ENCODE measurements around the gene PHAF1.
"Not testable (repeated sequence)": the region's sequence is repeated elsewhere in the genome, so short reads cannot be mapped to it uniquely, and the experiment has no call there.

Gene PHAF1

GRCh38 chr16:67120025-67120424, 10.3 kb downstream of the PHAF1 start:
- H3K36me3 ChIP-seq (ENCODE audit: control insufficient read depth, insufficient read depth, low read length) = peaks cover 36% of the 10 kb centered on the region
- H3K27ac ChIP-seq (ENCODE audit: low read depth, low read length) = no peak overlapping the region
- no peaks in the 10 kb centered on the region for H3K4me1 ChIP-seq (ENCODE audit: control insufficient read depth, insufficient read depth, low read length)
- H3K27me3 ChIP-seq (ENCODE audit: control insufficient read depth, insufficient read depth, low read length) = no peaks in the 10 kb centered on the region
- H3K4me3 ChIP-seq (ENCODE audit: low read depth, low read length) = no peak overlapping the region
- H3K9ac ChIP-seq (ENCODE audit: low read depth, low read length) = no peak overlapping the region
- H3K9me3 ChIP-seq (ENCODE audit: control insufficient read depth, insufficient read depth, low read length) = no peaks in the 10 kb centered on the region

DNA sequence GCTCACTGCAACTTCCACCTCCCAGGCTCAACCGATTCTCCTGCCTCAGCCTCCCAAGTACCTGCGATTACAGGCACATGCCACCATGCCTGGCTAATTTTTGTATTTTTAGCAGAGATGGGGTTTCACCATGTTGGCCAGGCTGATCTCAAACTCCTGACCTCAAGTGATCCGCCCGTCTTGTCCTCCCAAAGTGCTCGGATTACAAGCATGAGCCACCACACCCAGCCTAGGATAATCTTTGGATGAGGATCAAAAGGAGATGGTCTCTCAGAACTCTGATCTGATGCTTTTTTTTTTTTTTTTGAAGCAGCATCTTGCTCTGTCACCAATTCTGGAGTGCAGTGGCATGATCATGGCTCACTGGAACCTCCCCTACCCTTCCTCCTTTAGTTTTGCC, 13.1 kb downstream of the PHAF1 start:
- H3K9me3 ChIP-seq (ENCODE audit: control insufficient read depth, insufficient read depth, low read length); H3K4me3 ChIP-seq (ENCODE audit: low read depth, low read length); H3K9ac ChIP-seq (ENCODE audit: low read depth, low read length); H3K27me3 ChIP-seq (ENCODE audit: control insufficient read depth, insufficient read depth, low read length); H3K4me1 ChIP-seq (ENCODE audit: control insufficient read depth, insufficient read depth, low read length); H3K27ac ChIP-seq (ENCODE audit: low read depth, low read length): not testable (repeated sequence)
- H3K36me3 ChIP-seq (ENCODE audit: control insufficient read depth, insufficient read depth, low read length) = peaks cover 46% of the 10 kb centered on the region

DNA sequence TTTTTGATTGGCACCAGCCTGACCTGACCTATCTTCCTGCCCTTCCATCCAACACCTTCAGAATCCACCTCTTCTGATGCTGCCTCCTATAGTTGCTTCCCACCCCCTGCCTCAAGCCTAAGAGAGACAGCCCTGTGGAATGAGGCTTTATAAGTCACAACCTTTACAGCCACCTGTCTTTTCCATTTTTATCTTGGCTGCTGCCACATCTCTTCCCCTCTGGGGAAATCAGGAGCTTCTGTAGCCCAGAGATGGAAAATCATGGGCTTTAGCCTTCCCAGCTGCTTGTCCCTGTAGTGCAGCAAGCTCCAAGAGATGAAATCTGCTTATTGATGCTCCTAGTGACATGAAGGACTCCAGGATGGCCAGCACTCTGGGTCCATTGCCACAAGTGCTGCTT, 18.7 kb downstream of the PHAF1 start:
- no peak overlapping the region for H3K9ac ChIP-seq (ENCODE audit: low read depth, low read length)
- H3K4me3 ChIP-seq (ENCODE audit: low read depth, low read length) = no peak overlapping the region
- no peaks in the 10 kb centered on the region for H3K4me1 ChIP-seq (ENCODE audit: control insufficient read depth, insufficient read depth, low read length)
- H3K27me3 ChIP-seq (ENCODE audit: control insufficient read depth, insufficient read depth, low read length) = no peaks in the 10 kb centered on the region
- peaks cover 42% of the 10 kb centered on the region for H3K36me3 ChIP-seq (ENCODE audit: control insufficient read depth, insufficient read depth, low read length)
- H3K27ac ChIP-seq (ENCODE audit: low read depth, low read length) = no peak overlapping the region
- no peaks in the 10 kb centered on the region for H3K9me3 ChIP-seq (ENCODE audit: control insufficient read depth, insufficient read depth, low read length)

- Histone ChIP-seq H3K4me1 (ENCODE audit: control insufficient read depth, insufficient read depth, low read length) (no peaks in the 10 kb centered on the region), H3K4me3 (ENCODE audit: low read depth, low read length) (no peak overlapping the region), H3K27ac (ENCODE audit: low read depth, low read length) (no peak overlapping the region), H3K36me3 (ENCODE audit: control insufficient read depth, insufficient read depth, low read length) (peaks cover 39% of the 10 kb centered on the region), H3K27me3 (ENCODE audit: control insufficient read depth, insufficient read depth, low read length) (no peaks in the 10 kb centered on the region), H3K9me3 (ENCODE audit: control insufficient read depth, insufficient read depth, low read length) (no peaks in the 10 kb centered on the region), H3K9ac (ENCODE audit: low read depth, low read length) (no peak overlapping the region)
These were observed 19.1 kb downstream of the PHAF1 start for GRCh38 chr16:67128887-67129286.

- no peaks in the 10 kb centered on the region for H3K4me1 ChIP-seq (ENCODE audit: control insufficient read depth, insufficient read depth, low read length)
- H3K9me3 ChIP-seq (ENCODE audit: control insufficient read depth, insufficient read depth, low read length) = no peaks in the 10 kb centered on the region
- H3K36me3 ChIP-seq (ENCODE audit: control insufficient read depth, insufficient read depth, low read length) = peaks cover 41% of the 10 kb centered on the region
- H3K9ac ChIP-seq (ENCODE audit: low read depth, low read length) = no peak overlapping the region
- H3K27me3 ChIP-seq (ENCODE audit: control insufficient read depth, insufficient read depth, low read length) = no peaks in the 10 kb centered on the region
- no peak overlapping the region for H3K4me3 ChIP-seq (ENCODE audit: low read depth, low read length)
- H3K27ac ChIP-seq (ENCODE audit: low read depth, low read length) = no peak overlapping the region
These were observed 19.7 kb downstream of the PHAF1 start for GRCh38 chr16:67129422-67129821.

GRCh38 chr16:67137605-67138004, 27.9 kb downstream of the PHAF1 start:
- Histone ChIP-seq H3K36me3 (ENCODE audit: control insufficient read depth, insufficient read depth, low read length) (peaks cover 83% of the 10 kb centered on the region), H3K9me3 (ENCODE audit: control insufficient read depth, insufficient read depth, low read length) (no peaks in the 10 kb centered on the region), H3K4me3 (ENCODE audit: low read depth, low read length) (no peak overlapping the region), H3K9ac (ENCODE audit: low read depth, low read length) (no peak overlapping the region), H3K27me3 (ENCODE audit: control insufficient read depth, insufficient read depth, low read length) (no peaks in the 10 kb centered on the region), H3K27ac (ENCODE audit: low read depth, low read length) (no peak overlapping the region), H3K4me1 (ENCODE audit: control insufficient read depth, insufficient read depth, low read length) (no peaks in the 10 kb centered on the region)

GRCh38 chr16:67141391-67141790, 31.6 kb downstream of the PHAF1 start:
- no peak overlapping the region for H3K4me3 ChIP-seq (ENCODE audit: low read depth, low read length)
- no peaks in the 10 kb centered on the region for H3K9me3 ChIP-seq (ENCODE audit: control insufficient read depth, insufficient read depth, low read length)
- H3K27ac ChIP-seq (ENCODE audit: low read depth, low read length) = no peak overlapping the region
- H3K4me1 ChIP-seq (ENCODE audit: control insufficient read depth, insufficient read depth, low read length) = no peaks in the 10 kb centered on the region
- peaks cover 91% of the 10 kb centered on the region for H3K36me3 ChIP-seq (ENCODE audit: control insufficient read depth, insufficient read depth, low read length)
- H3K9ac ChIP-seq (ENCODE audit: low read depth, low read length) = no peak overlapping the region
- H3K27me3 ChIP-seq (ENCODE audit: control insufficient read depth, insufficient read depth, low read length) = no peaks in the 10 kb centered on the region

- Histone ChIP-seq H3K9ac (ENCODE audit: low read depth, low read length) (no peak overlapping the region), H3K4me1 (ENCODE audit: control insufficient read depth, insufficient read depth, low read length) (no peaks in the 10 kb centered on the region), H3K27ac (ENCODE audit: low read depth, low read length) (no peak overlapping the region), H3K4me3 (ENCODE audit: low read depth, low read length) (no peak overlapping the region), H3K27me3 (ENCODE audit: control insufficient read depth, insufficient read depth, low read length) (no peaks in the 10 kb centered on the region), H3K36me3 (ENCODE audit: control insufficient read depth, insufficient read depth, low read length) (peaks cover 94% of the 10 kb centered on the region), H3K9me3 (ENCODE audit: control insufficient read depth, insufficient read depth, low read length) (no peaks in the 10 kb centered on the region)
These were observed 32.6 kb downstream of the PHAF1 start for GRCh38 chr16:67142342-67142741.

GRCh38 chr16:67144943-67145342, 35.2 kb downstream of the PHAF1 start:
- no peaks in the 10 kb centered on the region for H3K9me3 ChIP-seq (ENCODE audit: control insufficient read depth, insufficient read depth, low read length)
- H3K4me3 ChIP-seq (ENCODE audit: low read depth, low read length) = no peak overlapping the region
- no peak overlapping the region for H3K9ac ChIP-seq (ENCODE audit: low read depth, low read length)
- peaks cover 90% of the 10 kb centered on the region for H3K36me3 ChIP-seq (ENCODE audit: control insufficient read depth, insufficient read depth, low read length)
- H3K4me1 ChIP-seq (ENCODE audit: control insufficient read depth, insufficient read depth, low read length) = no peaks in the 10 kb centered on the region
- no peak overlapping the region for H3K27ac ChIP-seq (ENCODE audit: low read depth, low read length)
- H3K27me3 ChIP-seq (ENCODE audit: control insufficient read depth, insufficient read depth, low read length) = peaks cover 5% of the 10 kb centered on the region; the same call in 1 of the 2 replicates

GRCh38 chr16:67145746-67146145, 36.0 kb downstream of the PHAF1 start:
- Histone ChIP-seq H3K27ac (ENCODE audit: low read depth, low read length) (no peak overlapping the region), H3K36me3 (ENCODE audit: control insufficient read depth, insufficient read depth, low read length) (peaks cover 82% of the 10 kb centered on the region), H3K27me3 (ENCODE audit: control insufficient read depth, insufficient read depth, low read length) (peaks cover 6% of the 10 kb centered on the region), H3K9ac (ENCODE audit: low read depth, low read length) (no peak overlapping the region), H3K9me3 (ENCODE audit: control insufficient read depth, insufficient read depth, low read length) (no peaks in the 10 kb centered on the region), H3K4me3 (ENCODE audit: low read depth, low read length) (no peak overlapping the region), H3K4me1 (ENCODE audit: control insufficient read depth, insufficient read depth, low read length) (no peaks in the 10 kb centered on the region)

DNA sequence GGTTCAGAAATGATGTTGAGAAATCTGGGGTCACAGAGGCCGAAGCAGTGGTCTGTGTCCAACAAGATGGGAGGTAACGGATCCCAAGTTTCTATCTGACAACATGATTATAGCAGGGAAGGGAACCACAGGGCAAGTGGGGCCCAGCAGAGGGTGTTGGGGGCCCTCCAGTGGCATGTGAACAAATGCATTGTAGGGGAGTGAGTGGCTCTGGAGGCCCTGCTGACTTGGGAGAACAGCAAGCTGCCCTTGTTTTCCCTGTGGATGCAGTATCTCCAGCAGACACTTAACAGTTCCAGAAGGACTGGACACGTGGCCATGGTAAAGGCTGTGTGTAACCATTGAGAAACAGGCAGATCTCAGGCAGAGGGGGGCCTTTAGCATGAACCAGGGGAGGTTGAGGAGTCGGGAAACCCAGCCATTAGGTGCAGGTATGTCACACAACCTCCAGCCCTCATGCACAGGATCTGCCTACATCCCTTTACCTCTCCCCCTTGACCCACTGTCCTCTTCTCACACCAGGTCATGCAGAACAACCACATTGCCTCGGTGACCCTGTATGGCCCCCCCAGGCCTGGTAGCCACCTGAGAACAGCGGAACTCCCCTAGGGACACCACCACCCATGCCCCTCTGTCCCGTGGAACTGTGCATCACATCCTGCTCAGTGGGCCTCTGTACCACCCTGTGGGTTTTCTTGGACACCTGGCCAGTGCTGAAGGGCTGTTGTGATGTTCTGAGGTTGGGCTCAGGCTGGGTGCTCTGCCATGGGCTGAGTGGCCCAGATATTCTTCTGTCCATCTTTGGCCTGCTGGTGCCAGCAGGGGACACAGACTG, 37.0 kb downstream of the PHAF1 start:
- H3K4me1 ChIP-seq (ENCODE audit: control insufficient read depth, insufficient read depth, low read length) = no peaks in the 10 kb centered on the region; the same call in 1 of the 2 replicates
- H3K9me3 ChIP-seq (ENCODE audit: control insufficient read depth, insufficient read depth, low read length) = no peaks in the 10 kb centered on the region
- peaks cover 72% of the 10 kb centered on the region for H3K36me3 ChIP-seq (ENCODE audit: control insufficient read depth, insufficient read depth, low read length)
- H3K27ac ChIP-seq (ENCODE audit: low read depth, low read length) = no peak overlapping the region
- no peak overlapping the region for H3K4me3 ChIP-seq (ENCODE audit: low read depth, low read length)
- no peak overlapping the region for H3K9ac ChIP-seq (ENCODE audit: low read depth, low read length)
- H3K27me3 ChIP-seq (ENCODE audit: control insufficient read depth, insufficient read depth, low read length) = peaks cover 16% of the 10 kb centered on the region

All from HUES48 (cell line).